Measurements from ENCODE around the gene BAZ1B.
"Not testable (repeated sequence)": the region's sequence is repeated elsewhere in the genome, so short reads cannot be mapped to it uniquely, and the experiment has no call there.

- TF ChIP-seq CTCF (IDR thresholded peaks at IDR 0.05); POLR2A (IDR thresholded peaks at IDR 0.05; ENCODE audit: low read depth): not testable (repeated sequence)
Measured at GRCh38 chr7:73481521-73481920, 40.6 kb downstream of the BAZ1B start.

Data from esophagus muscularis mucosa (tissue), 3 donors.